Tibial nerve (tissue), 4 donors: ENCODE results near the gene TRIM24.

Source experiments
- EP300 ChIP-seq, 2 donors: sonication (generic); formaldehyde crosslinking; IDR thresholded peaks; one replicate each; pipeline ENCODE4 v1.6.1; 2017; ENCODE audit warnings: antibody characterized with exemption in 2 of 2, mild to moderate bottlenecking in 1 of 2
- TF ChIP-seq, protein P1 (sequence below), 5 experiments: fragments of 200-600 bp in 3 of 5; fragments of 450-650 bp in 2 of 5; sonication (generic) in 3 of 5; IDR thresholded peaks; one replicate each; pipeline ENCODE4 v1.5.1; 2016 to 2019; ENCODE audit warnings: antibody characterized with exemption in 5 of 5, mild to moderate bottlenecking in 3 of 5, moderate library complexity in 2 of 5

DNA sequence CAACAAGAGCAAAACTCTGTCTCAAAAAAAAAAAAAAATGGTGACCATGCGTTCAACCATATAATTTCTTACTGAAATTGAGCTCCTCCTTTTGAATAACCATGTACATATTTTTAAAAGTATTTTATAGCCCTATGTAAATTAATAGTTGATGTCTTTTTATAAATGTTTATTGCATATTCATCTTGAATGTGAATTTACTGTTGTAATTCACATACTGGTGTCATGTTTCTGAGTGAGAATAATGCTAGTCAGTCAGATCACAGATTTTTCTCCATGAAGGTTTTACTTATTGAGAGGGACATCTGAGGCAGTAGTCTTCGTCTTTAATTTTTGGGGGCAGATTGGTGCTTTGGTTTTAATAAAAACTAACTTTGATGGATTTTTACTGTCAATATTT, 128.9 kb downstream of the TRIM24 start:
- TF ChIP-seq, protein P1, sequence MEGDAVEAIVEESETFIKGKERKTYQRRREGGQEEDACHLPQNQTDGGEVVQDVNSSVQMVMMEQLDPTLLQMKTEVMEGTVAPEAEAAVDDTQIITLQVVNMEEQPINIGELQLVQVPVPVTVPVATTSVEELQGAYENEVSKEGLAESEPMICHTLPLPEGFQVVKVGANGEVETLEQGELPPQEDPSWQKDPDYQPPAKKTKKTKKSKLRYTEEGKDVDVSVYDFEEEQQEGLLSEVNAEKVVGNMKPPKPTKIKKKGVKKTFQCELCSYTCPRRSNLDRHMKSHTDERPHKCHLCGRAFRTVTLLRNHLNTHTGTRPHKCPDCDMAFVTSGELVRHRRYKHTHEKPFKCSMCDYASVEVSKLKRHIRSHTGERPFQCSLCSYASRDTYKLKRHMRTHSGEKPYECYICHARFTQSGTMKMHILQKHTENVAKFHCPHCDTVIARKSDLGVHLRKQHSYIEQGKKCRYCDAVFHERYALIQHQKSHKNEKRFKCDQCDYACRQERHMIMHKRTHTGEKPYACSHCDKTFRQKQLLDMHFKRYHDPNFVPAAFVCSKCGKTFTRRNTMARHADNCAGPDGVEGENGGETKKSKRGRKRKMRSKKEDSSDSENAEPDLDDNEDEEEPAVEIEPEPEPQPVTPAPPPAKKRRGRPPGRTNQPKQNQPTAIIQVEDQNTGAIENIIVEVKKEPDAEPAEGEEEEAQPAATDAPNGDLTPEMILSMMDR (IDR thresholded peaks at IDR 0.05), result no peak
- TF ChIP-seq EP300 (IDR thresholded peaks at IDR 0.05), result no peak
